H1 (cell line): ENCODE data around the gene DNAAF3. TPM values are rescaled to one million over a fixed set of nuclear protein-coding genes. Genes with fewer than 3 reads are reported as not detected.

ENCODE experiments used
- ASH2L ChIP-seq: fragments of 200-600, 300-600 bp; sonication (generic); IDR thresholded peaks from one replicate; pipeline ENCODE4 v1.7.1; 2017; ENCODE audit warnings: low read length
- CHD7 ChIP-seq: fragments of 300-600 bp; sonication (generic); IDR thresholded peaks from 2 replicates; pipeline ENCODE4 v1.7.1; 2012; ENCODE audit warnings: low read length, moderate library complexity, mild to moderate bottlenecking, inconsistent platforms; ENCODE audit not compliant: insufficient replicate concordance
- CTBP2 ChIP-seq: IDR thresholded peaks from 2 replicates; pipeline ENCODE4 v1.7.0; 2011; ENCODE audit warnings: borderline replicate concordance, mild to moderate bottlenecking, moderate library complexity, mixed read lengths, low read length; ENCODE audit not compliant: insufficient read depth, insufficient read length
- EZH2 ChIP-seq: fragments of 200-600 bp; sonication (generic); IDR thresholded peaks from 2 replicates; pipeline ENCODE4 v1.7.1; 2012; ENCODE audit warnings: low read depth, mild to moderate bottlenecking, moderate library complexity, low read length, inconsistent platforms; ENCODE audit not compliant: severe bottlenecking
- KDM4A ChIP-seq: IDR thresholded peaks from one replicate; pipeline ENCODE4 v1.7.1; 2012; ENCODE audit warnings: low read depth, mild to moderate bottlenecking, moderate library complexity, low read length, inconsistent platforms; ENCODE audit not compliant: severe bottlenecking
- MAX ChIP-seq: IDR thresholded peaks from 2 replicates; pipeline ENCODE4 v1.6.1; 2012; ENCODE audit warnings: inconsistent platforms
- PHF8 ChIP-seq: fragments of 200-600 bp; sonication (generic); conservative IDR thresholded peaks from 2 replicates; pipeline ENCODE4 v1.7.1; 2012; ENCODE audit warnings: low read depth, mild to moderate bottlenecking, inconsistent platforms, low read length, moderate library complexity
- polyA plus RNA-seq, 7 experiments: library from polyadenylated mRNA; depleted of rRNA in 3 of 7; stranded (reverse) in 5 of 7; unstranded in 2 of 7; fragments of >200 nt in 5 of 7; fragments of 200-250 nt in 2 of 7; gene quantifications; 1 replicate in 5 of 7; 2 replicates in 1 of 7; 4 replicates in 1 of 7; pipeline versions ENCODE4 v1.2.1 to v1.2.3, GENCODE V29; 2011 to 2013; ENCODE audit warnings: missing spikeins in 2 of 7, mixed read lengths in 2 of 7
- total RNA-seq: library from RNA; stranded (reverse); fragmentation: NEBNext Ultra II Directional; extraction: Animal tissue kit (Norgen Biotek cat#: 25700); gene quantifications from 2 replicates; pipeline ENCODE4 v1.2.1, GENCODE V29; 2021

The DNAAF3 gene
- total and polyA plus RNA-seq, 2 of the 8 experiments (the other 6 are each of a cell fraction or from before 2014, with no cell fraction given) = 5.4 to 8.0 TPM

- TF ChIP-seq CHD7 (no peak), PHF8 (no peak), KDM4A (peak; percentile 83), MAX (peak; percentile 66; the same call in 1 of the 2 replicates), CTBP2 (no peak), ASH2L (peak; percentile 36), EZH2 (no peak)
Measured at GRCh38 chr19:55160986-55161365, 5.4 kb downstream of the DNAAF3 start (continued).
